Germinal center (tissue), 1 donor: Measurements from ENCODE around the gene POMGNT2.

ENCODE experiments used
- DNase-seq: peaks from one replicate; pipeline ENCODE4 v3.0.0; 2012; ENCODE audit warnings: mixed read lengths, low spot score

Gene POMGNT2

GRCh38 chr3:43043793-43044192 lies 62.1 kb downstream of the POMGNT2 start:
- no peak for DNase-seq

DNA sequence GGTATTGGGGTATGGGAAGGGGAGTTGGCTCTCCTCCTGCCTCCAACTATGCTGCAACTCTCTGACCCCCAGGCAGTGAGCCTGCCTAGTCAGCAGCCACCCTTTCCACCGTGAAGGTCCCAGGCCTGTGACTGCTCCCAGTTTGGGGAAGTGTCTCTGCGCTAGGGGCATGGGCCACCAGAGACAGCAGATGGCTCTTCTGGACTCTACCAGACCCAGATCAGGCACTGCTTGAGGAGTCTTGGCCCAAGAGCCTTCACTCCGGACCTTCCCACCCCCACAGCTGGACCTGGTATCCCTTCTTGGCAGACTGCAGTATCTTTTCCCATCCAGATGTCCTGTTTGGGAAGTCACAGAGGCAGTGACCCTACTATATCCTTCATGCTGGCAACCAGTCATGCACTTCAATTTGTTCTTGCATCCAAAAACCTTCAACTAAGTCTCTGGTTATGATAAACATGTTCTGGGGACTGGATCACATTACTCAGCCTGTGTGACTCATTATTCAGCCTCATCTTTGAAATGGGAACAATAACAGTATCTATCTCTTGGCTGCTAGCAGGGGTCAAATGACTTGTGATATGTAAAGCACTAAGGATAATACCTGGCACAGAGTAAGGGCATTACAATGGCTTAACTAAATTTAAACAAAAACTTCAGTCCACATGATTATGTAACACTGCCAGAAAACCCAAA lies 62.7 kb downstream of the POMGNT2 start:
- DNase-seq: no peak

DNA sequence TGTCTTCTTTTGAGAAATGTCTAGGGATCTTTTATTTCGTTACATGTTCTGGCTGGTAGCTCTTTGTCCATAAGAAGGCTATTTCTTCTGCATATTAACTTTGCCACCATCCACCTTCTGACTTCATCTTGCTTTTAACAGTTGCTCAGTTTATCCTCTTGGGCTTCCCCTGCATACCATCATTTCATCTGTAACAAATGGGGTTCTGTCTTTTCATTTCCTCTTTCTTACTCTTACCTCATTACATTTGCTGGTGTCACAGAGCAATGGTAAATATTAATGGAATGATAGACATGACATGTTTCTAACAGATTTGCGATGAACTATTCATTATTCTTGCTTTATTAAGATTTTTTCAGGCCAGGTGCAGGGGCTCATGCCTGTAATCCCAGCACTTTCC lies 64.4 kb downstream of the POMGNT2 start:
- DNase-seq: no peak

DNA sequence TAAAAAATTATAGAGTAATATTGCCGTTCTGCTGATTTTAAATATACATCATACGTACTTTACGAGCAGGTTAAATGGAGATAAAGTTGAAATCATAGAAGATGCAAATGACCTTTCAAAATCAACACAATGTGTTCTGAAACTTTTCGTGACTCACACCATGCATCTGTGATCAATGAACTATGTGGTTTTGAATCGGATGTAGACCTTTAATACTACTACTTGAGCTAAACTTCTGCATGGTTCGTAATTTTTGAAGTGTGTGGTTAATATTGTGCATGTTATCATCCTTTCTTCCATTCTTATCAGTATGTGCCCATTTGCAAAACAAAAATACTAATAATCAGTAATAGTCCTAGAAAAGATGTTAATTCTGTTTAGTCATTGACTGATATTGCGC lies 67.9 kb downstream of the POMGNT2 start:
- DNase-seq: no peak

DNA sequence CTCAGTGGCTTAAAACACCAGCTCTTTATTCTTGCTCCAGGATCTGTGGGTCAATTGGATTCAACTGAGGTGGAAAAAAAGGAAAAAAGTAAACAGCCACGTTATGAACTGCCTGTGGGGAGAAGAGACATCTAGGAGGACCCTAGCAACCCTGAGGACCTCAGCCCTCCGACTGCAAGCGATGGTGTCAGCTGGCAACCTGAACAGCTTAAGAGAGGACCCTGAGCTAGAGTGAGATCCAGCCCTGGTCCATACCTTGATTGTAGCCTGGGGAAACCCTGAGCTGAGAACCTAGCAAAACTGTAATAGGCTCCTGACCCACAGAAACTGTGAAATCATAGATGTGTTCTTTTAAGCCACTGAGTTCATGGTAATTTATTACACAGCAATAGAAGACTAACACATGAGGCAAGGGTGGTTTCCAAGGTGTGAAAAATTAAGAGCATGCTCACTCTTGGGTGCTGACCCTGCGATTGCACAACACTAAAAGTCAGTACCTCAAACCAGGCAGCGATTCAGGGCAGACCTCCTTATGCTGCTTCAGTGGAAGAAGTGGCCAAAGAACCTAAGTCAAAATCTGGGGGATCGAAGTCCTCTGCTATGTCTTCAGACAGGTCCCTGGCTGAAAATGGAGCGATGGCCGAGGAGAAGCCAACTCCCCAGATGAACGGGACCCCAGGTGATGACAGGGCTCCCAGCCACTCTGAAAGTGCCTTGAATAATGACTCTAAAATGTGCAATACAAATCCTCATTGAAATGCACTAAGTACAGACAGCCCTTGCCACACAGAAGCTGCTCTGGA lies 69.1 kb downstream of the POMGNT2 start:
- no peak for DNase-seq

DNA sequence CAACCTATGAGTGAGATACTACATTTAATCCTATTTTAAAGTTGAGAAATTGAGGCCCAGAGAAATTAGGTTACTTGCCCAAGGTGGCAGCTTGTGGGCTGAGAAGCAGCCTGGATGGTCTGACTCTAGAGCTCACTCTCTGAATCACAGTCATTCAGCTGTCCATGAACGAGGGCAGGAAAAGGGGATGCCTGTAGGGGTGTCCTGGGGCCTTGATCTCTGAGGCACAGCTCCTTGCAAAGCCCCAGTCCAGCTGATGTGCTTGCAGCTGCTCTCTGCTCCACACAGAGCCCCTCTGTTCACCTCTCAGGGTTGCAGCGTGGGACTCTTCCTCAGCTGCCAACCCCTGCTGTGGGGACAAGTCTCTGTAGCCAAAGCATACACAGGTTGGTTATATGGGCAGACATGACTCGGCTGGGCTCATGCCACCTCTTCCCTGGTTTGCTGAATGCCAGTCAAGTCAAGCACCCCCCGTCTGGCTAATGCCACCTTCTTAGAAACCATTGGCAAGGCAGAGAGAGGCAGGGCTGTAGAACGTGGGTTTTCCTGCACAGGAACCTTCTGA lies 70.0 kb downstream of the POMGNT2 start:
- DNase-seq: no peak

DNA sequence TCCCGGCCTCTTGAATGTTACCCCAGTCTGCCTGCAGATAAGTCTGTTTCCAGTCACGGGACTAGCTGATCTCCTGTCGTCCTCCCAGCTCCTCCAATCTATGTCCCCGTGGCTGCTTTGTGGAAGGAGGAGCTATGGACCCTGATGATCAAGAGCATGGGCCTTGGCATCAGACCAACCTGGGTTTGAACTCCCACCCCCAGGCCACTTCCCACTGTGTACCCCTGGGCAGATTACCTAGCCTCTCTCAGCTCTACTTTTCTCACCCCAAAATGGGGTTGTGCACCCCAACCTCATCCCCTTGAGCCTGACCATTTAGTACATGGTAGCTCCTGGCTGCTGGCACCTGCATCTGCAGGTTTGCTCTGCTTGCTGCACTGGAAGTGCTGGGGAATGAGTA lies 71.0 kb downstream of the POMGNT2 start:
- no peak for DNase-seq

GRCh38 chr3:43034200-43034599 lies 71.7 kb downstream of the POMGNT2 start:
- no peak for DNase-seq

DNA sequence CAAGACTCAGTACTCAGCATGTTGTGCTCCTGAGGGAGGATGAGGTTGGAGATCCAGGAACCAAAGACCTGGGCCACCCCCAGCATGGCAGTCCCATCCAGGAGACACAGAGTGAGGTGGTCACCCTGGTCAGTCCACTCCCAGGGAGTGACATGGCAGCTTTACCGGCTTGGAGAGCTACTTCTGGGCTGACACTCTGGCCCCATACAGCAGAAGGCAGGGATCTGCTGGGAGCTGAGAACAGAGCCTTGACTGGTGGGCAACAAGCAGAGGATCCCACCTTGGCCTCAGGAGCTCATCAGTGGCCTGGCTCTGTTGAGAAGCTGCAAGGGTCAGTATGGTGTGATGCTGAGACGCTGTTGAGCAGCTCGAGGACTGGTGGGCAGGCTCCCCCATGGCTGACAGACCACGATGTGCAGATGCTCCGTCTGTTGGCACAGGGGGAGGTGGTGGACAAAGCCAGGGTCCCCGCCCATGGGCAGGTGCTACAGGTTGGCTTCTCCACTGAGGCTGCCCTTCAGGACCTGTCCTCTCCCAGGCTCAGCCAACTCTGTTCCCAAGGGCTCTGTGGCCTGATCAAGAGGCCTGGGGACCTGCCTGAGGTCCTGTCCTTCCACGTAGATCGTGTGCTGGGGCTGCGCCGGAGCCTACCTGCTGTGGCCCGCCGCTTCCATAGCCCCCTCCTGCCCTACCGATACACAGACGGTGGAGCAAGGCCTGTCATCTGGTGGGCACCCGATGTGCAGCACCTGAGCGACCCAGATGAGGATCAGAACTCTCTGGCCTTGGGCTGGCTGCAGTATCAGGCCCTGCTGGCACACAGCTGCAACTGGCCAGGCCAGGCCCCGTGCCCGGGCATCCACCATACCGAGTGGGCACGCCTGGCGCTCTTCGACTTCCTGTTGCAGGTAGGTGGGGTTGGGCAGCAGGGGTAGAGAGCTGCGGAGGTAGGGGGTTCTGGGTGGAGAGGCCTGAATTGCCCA lies 72.9 kb downstream of the POMGNT2 start:
- DNase-seq: no peak

DNA sequence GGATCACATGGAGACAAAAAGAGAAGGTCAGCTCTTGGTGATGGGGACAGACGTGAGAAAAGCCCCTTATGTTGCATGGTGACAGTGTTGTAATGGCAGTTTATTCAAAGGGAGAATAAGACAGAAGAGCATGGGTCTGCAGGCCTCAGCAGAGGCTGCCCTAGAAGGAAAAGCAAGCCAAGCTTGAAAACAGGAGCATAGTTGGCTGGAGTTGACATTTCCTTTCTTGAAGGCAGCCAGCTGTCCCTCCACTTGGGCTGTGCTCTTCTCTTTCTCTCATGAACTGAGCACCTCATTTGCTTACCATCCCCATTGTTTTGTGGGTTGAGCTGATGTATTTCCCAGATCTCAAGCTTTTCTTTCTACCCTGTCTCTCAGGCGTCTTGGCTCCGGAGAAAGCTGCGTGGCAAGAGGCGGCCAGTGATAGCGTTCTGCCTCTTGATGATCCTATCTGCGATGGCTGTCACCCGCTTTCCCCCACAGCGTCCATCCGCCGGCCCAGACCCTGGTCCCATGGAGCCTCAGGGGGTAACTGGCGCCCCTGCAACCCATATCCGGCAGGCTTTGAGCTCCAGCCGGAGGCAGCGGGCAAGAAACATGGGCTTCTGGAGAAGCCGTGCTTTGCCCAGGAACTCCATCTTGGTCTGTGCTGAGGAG lies 73.9 kb downstream of the POMGNT2 start:
- DNase-seq: no peak

DNA sequence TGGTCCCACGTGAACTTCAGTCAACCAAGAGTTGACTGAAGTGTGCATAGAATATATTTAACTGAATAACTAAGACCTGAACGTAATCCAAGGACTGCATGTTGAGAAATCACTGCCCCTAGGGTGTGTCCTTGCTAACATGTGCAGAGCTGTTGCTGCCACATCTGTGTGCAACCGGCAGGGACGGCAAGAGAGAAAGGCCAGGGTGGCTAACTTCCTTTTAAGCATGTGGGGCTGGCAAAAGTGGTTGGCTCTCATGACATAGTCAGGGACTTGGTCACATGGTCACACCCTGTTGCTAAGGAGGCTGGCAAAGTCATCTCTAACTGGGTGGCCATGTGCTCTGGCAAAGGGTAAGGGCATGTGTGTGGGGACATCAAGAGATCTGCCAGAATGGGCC lies 74.4 kb downstream of the POMGNT2 start:
- no peak for DNase-seq

DNA sequence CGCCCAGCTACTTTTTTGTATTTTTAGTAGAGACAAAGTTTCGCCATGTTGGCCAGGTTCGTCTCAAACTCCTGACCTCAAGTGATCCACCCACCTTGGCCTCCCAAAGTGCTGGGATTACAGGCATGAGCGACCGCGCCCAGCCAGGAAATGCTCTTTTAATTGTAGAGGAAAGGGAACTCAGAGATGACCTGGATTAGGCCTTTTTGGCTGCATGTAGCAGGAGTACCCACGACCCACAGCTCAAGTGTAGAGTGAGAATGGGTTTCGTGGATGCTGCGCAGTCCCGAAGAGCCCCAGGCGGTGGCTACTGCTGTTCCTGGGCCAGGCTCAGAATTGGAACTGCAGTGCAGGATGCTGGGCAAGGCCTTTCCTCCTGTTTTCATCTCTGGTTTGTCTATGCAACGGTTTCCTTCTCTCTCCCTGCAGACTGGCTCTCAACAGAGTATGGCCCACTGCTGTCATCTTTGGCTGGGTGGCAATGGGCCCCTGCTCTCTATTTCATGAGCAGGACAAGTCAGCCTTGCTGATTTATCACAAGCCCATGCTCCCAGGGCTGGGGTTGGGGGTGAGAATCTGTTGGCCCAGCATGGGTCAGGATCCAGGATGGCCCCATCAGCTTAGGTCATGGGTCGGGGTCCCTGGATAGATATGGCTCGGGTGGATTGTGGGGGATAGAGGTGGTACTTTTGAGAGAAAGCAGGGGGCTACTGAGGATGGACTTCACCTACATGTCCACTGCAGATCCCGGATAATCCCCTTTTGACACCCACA lies 75.5 kb downstream of the POMGNT2 start:
- DNase-seq: no peak
